SKM-1 (cell line): ENCODE data around the gene PPEF1.

Source experiments
- DNase-seq: peaks from one replicate; lab custom pipeline; 2025; ENCODE audit not compliant: unreplicated experiment; lab: John Stamatoyannopoulos, UW

PPEF1 gene

DNA sequence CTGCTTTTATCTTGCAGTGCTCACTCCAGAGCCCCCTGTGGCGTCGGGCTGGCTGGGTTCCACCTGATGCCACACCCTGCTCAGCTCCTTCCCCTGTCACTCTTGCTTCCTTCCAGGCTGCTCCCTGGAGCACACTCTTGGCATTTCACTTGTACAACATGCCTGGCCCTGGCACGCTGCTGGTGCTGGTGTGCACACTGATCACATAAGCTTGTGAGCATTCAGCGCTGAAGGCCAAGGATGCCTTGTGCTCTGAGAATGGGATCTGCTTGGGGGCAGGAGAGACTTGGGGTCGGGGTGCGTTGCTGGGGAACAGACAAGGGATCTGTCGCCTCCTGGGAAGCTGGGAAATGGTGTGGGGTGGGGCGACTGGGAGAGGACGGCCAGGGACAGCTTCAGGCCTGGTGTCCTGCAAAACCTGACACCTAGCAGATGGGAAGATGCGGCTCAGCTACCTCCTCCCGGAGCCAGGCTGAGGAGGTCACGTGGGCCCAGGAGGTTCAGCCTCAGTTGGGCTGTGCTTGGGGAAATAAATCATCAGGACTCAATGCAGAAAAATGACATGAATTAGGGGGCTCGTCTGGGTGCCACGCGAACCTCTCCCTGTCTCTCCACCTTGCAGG, 167.9 kb downstream of the PPEF1 start:
- no peak for DNase-seq

DNA sequence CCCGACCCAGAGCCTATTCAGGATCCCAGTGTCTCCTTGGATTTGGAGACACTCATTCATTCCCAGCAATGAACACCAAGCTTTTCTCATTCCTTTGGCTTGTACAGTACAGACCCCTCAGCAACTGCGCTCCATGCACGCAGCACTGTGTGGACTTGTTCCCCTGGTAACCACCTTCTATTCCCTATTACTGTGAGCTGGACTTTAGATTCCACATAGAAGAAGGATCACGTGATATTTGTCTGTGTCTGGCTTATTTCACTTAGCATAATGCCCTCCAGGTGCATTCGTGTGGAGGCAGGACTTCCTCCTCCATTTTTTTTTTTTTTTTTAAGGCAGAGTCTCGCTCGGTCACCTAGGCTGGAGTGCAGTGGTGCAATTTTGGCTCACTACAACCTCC, 170.0 kb downstream of the PPEF1 start:
- no peak for DNase-seq
